NCI-H460 (cell line): ENCODE results near the gene PRXL2A. TPM values are rescaled to one million over a fixed set of nuclear protein-coding genes. Genes with fewer than 3 reads are reported as not detected.
"Not testable (repeated sequence)": the region's sequence is repeated elsewhere in the genome, so short reads cannot be mapped to it uniquely, and the experiment has no call there.

Experiments used
- DNase-seq: peaks from one replicate; pipeline ENCODE4 v3.0.0-alpha.2; 2016; ENCODE audit warnings: low read depth; ENCODE audit errors: extremely low read depth
- total RNA-seq: library from RNA; depleted of rRNA; stranded (reverse); fragments of >200 nt; shearing (Covaris generic); gene quantifications from 2 replicates; pipeline ENCODE4 v1.2.3, GENCODE V29; 2014; rRNA removed

The PRXL2A gene
- total RNA-seq, 1 experiment from 2014 or later = 26.9 TPM

- DNase-seq = no peak
Observed at GRCh38 chr10:80472234-80473095, 64.1 kb downstream of the PRXL2A start.

GRCh38 chr10:80473096-80473657 is 64.8 kb downstream of the PRXL2A start:
- DNase-seq = no peak

- DNase-seq = no peak
Observed at GRCh38 chr10:80473692-80474596, 65.6 kb downstream of the PRXL2A start.

- DNase-seq = no peak
Observed at GRCh38 chr10:80474597-80474910, 66.2 kb downstream of the PRXL2A start.

GRCh38 chr10:80474941-80475340 is 66.6 kb downstream of the PRXL2A start:
- DNase-seq = no peak

- DNase-seq = not testable (repeated sequence)
Observed at GRCh38 chr10:80475641-80476040, 67.3 kb downstream of the PRXL2A start.

- no peak for DNase-seq
Observed at GRCh38 chr10:80476685-80477084, 68.3 kb downstream of the PRXL2A start.

- no peak for DNase-seq
Observed at GRCh38 chr10:80477813-80478212, 69.5 kb downstream of the PRXL2A start.

- not testable (repeated sequence) for DNase-seq
Observed at GRCh38 chr10:80480373-80480772, 72.0 kb downstream of the PRXL2A start.

- no peak for DNase-seq
Observed at GRCh38 chr10:80480852-80481251, 72.5 kb downstream of the PRXL2A start.

GRCh38 chr10:80484243-80484642 is 75.9 kb downstream of the PRXL2A start:
- DNase-seq = no peak

- no peak for DNase-seq
Observed at GRCh38 chr10:80484676-80485075, 76.3 kb downstream of the PRXL2A start.

- no peak for DNase-seq
Observed at GRCh38 chr10:80485076-80485945, 77.0 kb downstream of the PRXL2A start.

- DNase-seq = no peak
Observed at GRCh38 chr10:80485946-80486764, 77.8 kb downstream of the PRXL2A start.

Other genes starting within 250 kb of the PRXL2A start
- 66.1 and 73.2 TPM in 2 replicates for gene ANXA11, start 203.0 kb upstream of the PRXL2A start, total RNA-seq
- 0.02 and 0.61 TPM in 2 replicates for gene MAT1A, start 118.9 kb upstream of the PRXL2A start, total RNA-seq
- not detected in 2 replicates for gene DYDC1, start 51.8 kb upstream of the PRXL2A start, total RNA-seq
- gene DYDC2, start 51.8 kb upstream of the PRXL2A start, total RNA-seq = not detected in 2 replicates
- 14.2 and 17.3 TPM in 2 replicates for gene TSPAN14, start 45.8 kb downstream of the PRXL2A start, total RNA-seq
- 0.02 TPM in 1 of 2 replicates, not detected in the other for gene SH2D4B, start 129.4 kb downstream of the PRXL2A start, total RNA-seq